RWPE2 (cell line): ENCODE data around the gene GNAI1.

Source experiments
- ATAC-seq: fragments of 200-7000 bp; cut with Tn5 transposase; 3 replicates; pipeline ENCODE4 v1.9.1; 2021; ENCODE audit warnings: low read depth
- DNase-seq: peaks from one replicate; pipeline ENCODE4 v3.0.0-alpha.2; 2020; ENCODE audit warnings: low spot score
- H3K27ac ChIP-seq: fragments of 450-650 bp; 2 replicates; pipeline ENCODE4 v1.5.1; 2017; ENCODE audit warnings: mild to moderate bottlenecking; ENCODE audit not compliant: poor library complexity, severe bottlenecking
- H3K27me3 ChIP-seq: fragments of 250-450 bp; sonication (Bioruptor Pico); 2 replicates; pipeline ENCODE4 v1.5.1; 2021; ENCODE audit warnings: mild to moderate bottlenecking, moderate library complexity; ENCODE audit not compliant: insufficient read depth, poor library complexity, severe bottlenecking
- H3K36me3 ChIP-seq: fragments of 250-450 bp; sonication (Bioruptor Pico); 2 replicates; pipeline ENCODE4 v1.5.1; 2020; ENCODE audit warnings: low read depth, mild to moderate bottlenecking, moderate library complexity
- H3K4me1 ChIP-seq: fragments of 250-450 bp; sonication (Bioruptor Pico); 2 replicates; pipeline ENCODE4 v1.5.1; 2021; ENCODE audit warnings: mild to moderate bottlenecking, moderate library complexity; ENCODE audit not compliant: insufficient read depth, poor library complexity, severe bottlenecking
- H3K4me3 ChIP-seq: fragments of 250-450 bp; sonication (Bioruptor Pico); 2 replicates; pipeline ENCODE4 v1.5.1; 2021; ENCODE audit warnings: mild to moderate bottlenecking, moderate library complexity; ENCODE audit not compliant: severe bottlenecking
- H3K9me3 ChIP-seq: fragments of 250-450 bp; sonication (Bioruptor Pico); 2 replicates; pipeline ENCODE4 v1.5.1; 2021; ENCODE audit warnings: mild to moderate bottlenecking, moderate library complexity; ENCODE audit not compliant: severe bottlenecking
- TF ChIP-seq, protein P1 (sequence below): fragments of 450-650 bp; IDR thresholded peaks from one replicate; pipeline ENCODE4 v1.5.1; 2017; ENCODE audit warnings: mild to moderate bottlenecking, moderate library complexity; ENCODE audit not compliant: poor library complexity, severe bottlenecking

The GNAI1 gene

DNA sequence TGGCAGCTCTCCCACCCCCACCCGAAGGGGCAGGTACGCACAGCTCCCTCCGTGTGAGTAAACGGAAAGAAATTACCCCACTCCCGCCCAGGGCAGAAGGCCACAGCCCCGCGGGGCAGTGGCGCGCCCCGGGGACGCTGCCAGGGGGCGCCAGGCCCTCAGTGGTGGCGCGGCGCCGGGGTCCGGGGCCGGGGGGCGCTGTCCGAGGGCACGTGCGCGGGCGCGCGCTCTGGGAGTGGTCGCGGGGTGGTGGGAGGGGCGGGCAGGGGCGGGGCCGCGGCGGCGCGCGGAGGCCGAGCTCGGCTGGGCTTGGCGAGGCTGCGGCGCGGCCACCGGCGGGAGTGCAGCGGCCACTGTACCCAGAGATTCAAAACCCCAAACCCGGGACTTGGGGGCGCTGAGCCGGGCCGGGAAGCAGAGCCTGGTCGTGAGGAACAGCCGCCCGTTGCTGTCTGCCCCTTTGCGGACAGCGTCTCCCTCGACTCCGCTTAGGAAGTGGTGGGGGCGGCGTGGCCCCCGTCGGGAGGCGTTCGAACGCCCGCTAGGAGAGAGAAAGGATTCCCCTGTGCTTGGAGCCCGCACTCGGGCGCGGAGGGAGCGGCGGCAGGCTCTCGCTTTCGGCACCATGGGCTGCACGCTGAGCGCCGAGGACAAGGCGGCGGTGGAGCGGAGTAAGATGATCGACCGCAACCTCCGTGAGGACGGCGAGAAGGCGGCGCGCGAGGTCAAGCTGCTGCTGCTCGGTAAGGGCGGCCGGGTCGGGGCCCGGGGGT is at the start of gene GNAI1:
Gene GNAI1 (plus strand): TSS at position 296 of the 773 bp plus-strand sequence. CDS start 330 bp downstream, at position 626.
- Histone ChIP-seq H3K36me3 (no peaks in the 10 kb centered on the region), H3K27me3 (no peaks in the 10 kb centered on the region), H3K27ac (peak within 1 kb of the TSS; percentile 88), H3K4me1 (peaks cover 42% of the 10 kb centered on the region), H3K4me3 (peak within 1 kb of the TSS; percentile 81), H3K9me3 (no peaks in the 10 kb centered on the region)
- DNase-seq (peak; percentile 91), ATAC-seq (peak; percentile 78)
- TF ChIP-seq, protein P1, sequence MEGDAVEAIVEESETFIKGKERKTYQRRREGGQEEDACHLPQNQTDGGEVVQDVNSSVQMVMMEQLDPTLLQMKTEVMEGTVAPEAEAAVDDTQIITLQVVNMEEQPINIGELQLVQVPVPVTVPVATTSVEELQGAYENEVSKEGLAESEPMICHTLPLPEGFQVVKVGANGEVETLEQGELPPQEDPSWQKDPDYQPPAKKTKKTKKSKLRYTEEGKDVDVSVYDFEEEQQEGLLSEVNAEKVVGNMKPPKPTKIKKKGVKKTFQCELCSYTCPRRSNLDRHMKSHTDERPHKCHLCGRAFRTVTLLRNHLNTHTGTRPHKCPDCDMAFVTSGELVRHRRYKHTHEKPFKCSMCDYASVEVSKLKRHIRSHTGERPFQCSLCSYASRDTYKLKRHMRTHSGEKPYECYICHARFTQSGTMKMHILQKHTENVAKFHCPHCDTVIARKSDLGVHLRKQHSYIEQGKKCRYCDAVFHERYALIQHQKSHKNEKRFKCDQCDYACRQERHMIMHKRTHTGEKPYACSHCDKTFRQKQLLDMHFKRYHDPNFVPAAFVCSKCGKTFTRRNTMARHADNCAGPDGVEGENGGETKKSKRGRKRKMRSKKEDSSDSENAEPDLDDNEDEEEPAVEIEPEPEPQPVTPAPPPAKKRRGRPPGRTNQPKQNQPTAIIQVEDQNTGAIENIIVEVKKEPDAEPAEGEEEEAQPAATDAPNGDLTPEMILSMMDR, result peak; percentile 96

DNA sequence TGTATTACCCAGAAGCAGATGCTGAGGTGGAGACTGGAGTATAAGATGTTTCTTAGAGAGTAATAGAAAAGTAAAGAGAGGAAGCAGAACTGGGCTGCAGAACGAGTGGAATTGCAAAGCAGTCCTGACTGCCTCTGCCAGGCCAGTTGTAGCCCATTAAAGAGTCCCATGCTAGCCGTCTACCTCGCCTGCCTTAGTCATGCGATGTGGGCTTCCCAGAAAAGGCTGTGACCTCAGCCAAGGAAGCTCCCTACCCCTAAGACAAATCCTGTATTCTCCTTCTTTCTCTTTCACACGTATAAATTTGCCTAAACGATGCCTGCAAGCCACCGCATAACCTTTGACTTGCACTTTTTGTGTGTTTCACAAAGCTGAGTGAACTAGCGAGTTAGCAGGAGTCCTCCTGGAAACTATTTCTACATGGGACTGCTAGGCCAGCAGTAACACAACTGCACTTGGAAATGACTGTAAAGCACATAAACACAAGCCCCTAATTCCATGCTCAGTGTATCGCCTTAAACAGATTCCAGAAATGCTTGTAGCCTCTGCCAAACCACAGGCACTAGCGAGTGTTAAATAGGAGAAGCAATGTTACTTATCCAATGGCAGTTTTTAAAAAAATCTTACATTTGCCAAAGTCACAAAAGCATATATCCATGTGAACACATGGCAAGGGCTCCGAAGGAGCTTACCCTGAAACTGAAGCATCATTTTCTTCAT is 47.4 kb upstream of the GNAI1 start:
- H3K9me3 ChIP-seq, result no peaks in the 10 kb centered on the region

DNA sequence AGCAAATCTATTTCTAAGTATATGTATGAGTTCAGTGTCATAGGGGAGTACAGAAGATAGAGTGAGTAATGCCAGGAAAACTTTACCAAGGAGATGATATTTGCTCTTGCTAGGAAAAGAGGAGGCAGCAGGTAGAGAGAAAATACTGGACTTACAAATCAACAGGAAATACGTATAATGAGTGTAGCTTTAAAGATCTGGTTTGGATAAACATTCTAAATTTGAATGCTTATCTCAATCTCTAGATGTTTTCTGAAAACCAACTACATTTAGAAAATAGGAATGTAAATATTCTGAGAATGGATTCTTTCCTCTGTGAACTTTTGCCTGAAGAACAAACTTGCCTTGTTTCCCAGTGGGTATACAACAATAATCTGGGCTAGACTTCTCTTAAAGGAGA is 46.9 kb upstream of the GNAI1 start:
- Histone ChIP-seq H3K27me3 (no peaks in the 10 kb centered on the region), H3K27ac (no peak overlapping the region), H3K9me3 (no peaks in the 10 kb centered on the region), H3K36me3 (no peaks in the 10 kb centered on the region), H3K4me3 (no peak overlapping the region), H3K4me1 (peaks cover 10% of the 10 kb centered on the region)
- DNase-seq (no peak), ATAC-seq (no peak)
- TF ChIP-seq, protein P1, result no peak

More for the DNA sequence above, 47.4 kb upstream of the GNAI1 start:
- Histone ChIP-seq H3K27ac (no peak overlapping the region), H3K4me1 (peaks cover 10% of the 10 kb centered on the region), H3K36me3 (no peaks in the 10 kb centered on the region), H3K27me3 (no peaks in the 10 kb centered on the region), H3K4me3 (no peak overlapping the region)
- TF ChIP-seq, protein P1, result no peak
- DNase-seq (no peak), ATAC-seq (no peak)

DNA sequence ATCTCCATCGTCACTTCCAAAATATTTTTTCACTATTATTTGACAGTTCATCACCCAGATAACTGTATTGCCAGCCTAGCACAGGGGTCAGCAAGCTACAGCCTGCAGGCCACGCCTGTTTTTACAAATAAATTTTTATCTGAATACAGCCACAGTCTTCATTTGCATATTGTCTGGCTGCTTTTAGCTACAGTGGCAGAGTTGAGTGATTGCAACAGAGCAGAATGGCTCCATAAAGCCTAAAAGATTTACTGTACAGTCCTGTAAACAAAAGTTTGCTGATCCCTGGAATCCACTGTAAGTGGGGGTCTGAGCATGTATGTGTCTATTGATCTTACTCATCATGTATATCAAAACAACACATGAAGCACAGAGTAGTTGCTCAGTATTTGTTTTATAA is 45.9 kb upstream of the GNAI1 start:
- ATAC-seq (peak; percentile 27; the same call in 1 of the 3 replicates), DNase-seq (no peak)
- Histone ChIP-seq H3K27ac (no peak overlapping the region), H3K27me3 (no peaks in the 10 kb centered on the region), H3K9me3 (no peaks in the 10 kb centered on the region), H3K36me3 (no peaks in the 10 kb centered on the region), H3K4me3 (no peak overlapping the region), H3K4me1 (peaks cover 10% of the 10 kb centered on the region)
- TF ChIP-seq, protein P1, result no peak
